PFSK-1 (cell line): ENCODE data around the gene SRY. TPM values are rescaled to one million over a fixed set of nuclear protein-coding genes. Genes with fewer than 3 reads are reported as not detected.

Experiments used
- FOXP2 ChIP-seq: optimal IDR thresholded peaks from 2 replicates; pipeline ENCODE3; 2011; ENCODE audit warnings: borderline replicate concordance, control low read depth, inconsistent platforms; ENCODE audit not compliant: insufficient read depth; ENCODE audit errors: extremely low read length, extremely low read depth
- POLR2AphosphoS5 ChIP-seq: IDR thresholded peaks from 2 replicates; pipeline ENCODE4 v1.6.1; 2012; ENCODE audit warnings: low read depth, mild to moderate bottlenecking, control low read depth, low read length, moderate library complexity
- REST ChIP-seq, 2 experiments: IDR thresholded peaks; 2 replicates each; pipeline versions ENCODE4 v1.6.1 to v1.8.0; 2011 to 2012; ENCODE audit warnings: low read depth in 2 of 2, low read length in 2 of 2, control low read depth in 1 of 2, inconsistent platforms in 1 of 2, mild to moderate bottlenecking in 1 of 2, moderate library complexity in 1 of 2; ENCODE audit not compliant: insufficient read depth in 1 of 2
- SIN3A ChIP-seq: IDR thresholded peaks from 2 replicates; pipeline ENCODE4 v1.6.1; 2012; ENCODE audit warnings: mild to moderate bottlenecking, low read length, moderate library complexity, borderline replicate concordance; ENCODE audit not compliant: insufficient read depth
- TAF1 ChIP-seq: IDR thresholded peaks from 2 replicates; pipeline ENCODE4 v1.6.1; 2012; ENCODE audit warnings: low read length, control low read depth, borderline replicate concordance; ENCODE audit not compliant: insufficient read depth
- polyA plus RNA-seq: library from polyadenylated mRNA; unstranded; fragments of >200 nt; gene quantifications from one replicate; pipeline ENCODE4 v1.2.1, GENCODE V29; 2012; ENCODE audit warnings: low read depth, missing spikeins; ENCODE audit not compliant: insufficient read length

Gene SRY
- not detected for polyA plus RNA-seq

GRCh38 chrY:2787600-2787999 is at the start of gene SRY:
Gene SRY (minus strand): TSS chrY:2787682. CDS start chrY:2787603, 79 bp downstream.
- TF ChIP-seq REST (IDR thresholded peaks at IDR 0.05; ENCODE audit: insufficient read depth in 1 of 2, low read depth in 2 of 2, low read length in 2 of 2) (no peak), TAF1 (no peak), FOXP2 (no peak), POLR2AphosphoS5 (no peak), SIN3A (no peak)

- TF ChIP-seq REST (IDR thresholded peaks at IDR 0.05; ENCODE audit: insufficient read depth in 1 of 2, low read depth in 2 of 2, low read length in 2 of 2) (no peak), TAF1 (no peak), POLR2AphosphoS5 (no peak), FOXP2 (no peak)
Observed at GRCh38 chrY:2837078-2837477, 49.6 kb upstream of the SRY start.

GRCh38 chrY:2835230-2835629 is 47.7 kb upstream of the SRY start:
- TF ChIP-seq POLR2AphosphoS5 = no peak
- TF ChIP-seq REST (IDR thresholded peaks at IDR 0.05; ENCODE audit: insufficient read depth in 1 of 2, low read depth in 2 of 2, low read length in 2 of 2) = no peak
- TF ChIP-seq TAF1 = no peak
- TF ChIP-seq FOXP2 = no peak
- TF ChIP-seq SIN3A = no peak

GRCh38 chrY:2828497-2828896 is 41.0 kb upstream of the SRY start:
- no peak for TF ChIP-seq TAF1
- TF ChIP-seq REST (IDR thresholded peaks at IDR 0.05; ENCODE audit: insufficient read depth in 1 of 2, low read depth in 2 of 2, low read length in 2 of 2) = no peak
- no peak for TF ChIP-seq SIN3A
- no peak for TF ChIP-seq POLR2AphosphoS5
- TF ChIP-seq FOXP2 = no peak

GRCh38 chrY:2824471-2824870 is 37.0 kb upstream of the SRY start:
- no peak for TF ChIP-seq POLR2AphosphoS5
- TF ChIP-seq SIN3A = no peak
